SK-N-SH (cell line): Measurements from ENCODE around the gene CPED1. TPM values are rescaled to one million over a fixed set of nuclear protein-coding genes. Genes with fewer than 3 reads are reported as not detected.

Source experiments
- CTCF ChIA-PET: fragments of 300-600, 350-600 bp; formaldehyde crosslinking; extraction: SDS; loops from one replicate; lab custom pipeline; 2021; lab: Yijun Ruan, JAX
- POLR2A ChIA-PET: fragments of 350-600 bp; sonication (Branson Sonifier 250); formaldehyde crosslinking; extraction: SDS; loops from one replicate; lab custom pipeline; 2020; ENCODE audit warnings: antibody characterized with exemption, inconsistent platforms; lab: Yijun Ruan, JAX
- DNase-seq: peaks from one replicate; pipeline ENCODE4 v3.0.0; 2012
- H2AFZ ChIP-seq: fragments of 200-600 bp; sonication (generic); 2 replicates; pipeline ENCODE4 v1.8.1; 2016; ENCODE audit warnings: antibody characterized with exemption, mild to moderate bottlenecking, low read depth
- H3F3A ChIP-seq: fragments of 200-600 bp; sonication (generic); replicated peaks from 2 replicates; pipeline ENCODE3; 2016; ENCODE audit warnings: antibody characterized with exemption, mild to moderate bottlenecking; ENCODE audit not compliant: insufficient read depth
- H3K27ac ChIP-seq, 2 experiments: fragments of 200-500 bp in 1 of 2; fragments of 200-600 bp in 1 of 2; sonication (Bioruptor generic) in 1 of 2; sonication (generic), shearing (Covaris generic) in 1 of 2; 2 replicates each; pipeline versions ENCODE4 v1.5.1 to v1.6.1; 2014 to 2016; ENCODE audit warnings: low read depth in 2 of 2, inconsistent platforms in 1 of 2, low read length in 1 of 2, mild to moderate bottlenecking in 1 of 2, mixed read lengths in 1 of 2
- H3K27me3 ChIP-seq: fragments of 200-600 bp; sonication (generic), shearing (Covaris generic); 2 replicates; pipeline ENCODE4 v1.6.1; 2016; ENCODE audit warnings: mixed run types; ENCODE audit not compliant: insufficient read depth
- H3K36me3 ChIP-seq, 2 experiments: fragments of 200-500 bp in 1 of 2; fragments of 200-600 bp in 1 of 2; sonication (Bioruptor generic) in 1 of 2; sonication (generic) in 1 of 2; replicated peaks in 1 of 2; 2 replicates each; pipeline versions ENCODE3 to v1.5.1; 2014 to 2016; ENCODE audit warnings: low read length in 1 of 2, mild to moderate bottlenecking in 1 of 2; ENCODE audit not compliant: insufficient read depth in 2 of 2, control insufficient read depth in 1 of 2
- H3K4me1 ChIP-seq, 2 experiments: fragments of 200-500 bp in 1 of 2; fragments of 200-600 bp in 1 of 2; sonication (Bioruptor generic) in 1 of 2; sonication (generic), shearing (Covaris generic) in 1 of 2; 2 replicates each; pipeline versions ENCODE4 v1.5.1 to v1.6.1; 2014 to 2016; ENCODE audit warnings: low read depth in 1 of 2, low read length in 1 of 2, mixed run types in 1 of 2; ENCODE audit not compliant: insufficient read depth in 2 of 2, control insufficient read depth in 1 of 2
- H3K4me2 ChIP-seq: fragments of 200-600 bp; sonication (generic), shearing (Covaris generic); 2 replicates; pipeline ENCODE4 v1.6.1; 2017; ENCODE audit warnings: mixed run types
- H3K4me3 ChIP-seq, 2 experiments: fragments of 200-500 bp in 1 of 2; fragments of 200-600 bp in 1 of 2; sonication (Bioruptor generic) in 1 of 2; sonication (generic), shearing (Covaris generic) in 1 of 2; 2 replicates each; pipeline versions ENCODE4 v1.5.1 to v1.8.1; 2014 to 2016; ENCODE audit warnings: low read depth in 2 of 2, inconsistent platforms in 1 of 2, low read length in 1 of 2, mild to moderate bottlenecking in 1 of 2, mixed read lengths in 1 of 2, moderate library complexity in 1 of 2
- H3K79me2 ChIP-seq: fragments of 200-600 bp; sonication (generic); 2 replicates; pipeline ENCODE4 v1.8.1; 2017; ENCODE audit warnings: mild to moderate bottlenecking; ENCODE audit not compliant: insufficient read depth
- H3K9ac ChIP-seq: fragments of 200-600 bp; sonication (generic); 2 replicates; pipeline ENCODE4 v1.6.1; 2017; ENCODE audit warnings: mixed run types
- H3K9me2 ChIP-seq: fragments of 200-600 bp; sonication (generic); 2 replicates; pipeline ENCODE4 v1.6.1; 2017; ENCODE audit warnings: mixed run types
- H3K9me3 ChIP-seq: fragments of 200-600 bp; sonication (generic); 2 replicates; pipeline ENCODE4 v1.6.1; 2017; ENCODE audit warnings: mixed run types, mild to moderate bottlenecking, moderate library complexity
- H4K20me1 ChIP-seq: fragments of 200-600 bp; sonication (generic); 2 replicates; pipeline ENCODE4 v1.6.1; 2017; ENCODE audit warnings: mild to moderate bottlenecking, mixed run types; ENCODE audit not compliant: insufficient read depth
- EZH2phosphoT487 ChIP-seq: fragments of 200-600 bp; sonication (generic); IDR thresholded peaks from 2 replicates; pipeline ENCODE4 v1.6.1; 2017; ENCODE audit warnings: low read depth, mixed run types, mild to moderate bottlenecking, antibody characterized with exemption, moderate library complexity, borderline replicate concordance
- FOXM1 ChIP-seq: IDR thresholded peaks from 2 replicates; pipeline ENCODE4 v1.4.0; 2012; ENCODE audit warnings: low read depth, mild to moderate bottlenecking
- JUND ChIP-seq: IDR thresholded peaks from 2 replicates; pipeline ENCODE4 v1.4.0; 2012
- MEF2A ChIP-seq: IDR thresholded peaks from 2 replicates; pipeline ENCODE4 v1.4.0; 2012; ENCODE audit warnings: low read depth, borderline replicate concordance
- NFIC ChIP-seq: IDR thresholded peaks from 2 replicates; pipeline ENCODE4 v1.4.0; 2012; ENCODE audit warnings: borderline replicate concordance
- NRF1 ChIP-seq: IDR thresholded peaks from 2 replicates; pipeline ENCODE4 v1.6.1; 2012; ENCODE audit warnings: low read depth, mild to moderate bottlenecking, low read length
- POLR2AphosphoS5 ChIP-seq: IDR thresholded peaks from 2 replicates; pipeline ENCODE4 v1.6.1; 2012; ENCODE audit warnings: low read depth, low read length
- RAD21 ChIP-seq: IDR thresholded peaks from 2 replicates; pipeline ENCODE4 v1.6.1; 2012; ENCODE audit warnings: mild to moderate bottlenecking, low read length
- RCOR1 ChIP-seq: fragments of 150-350 bp; IDR thresholded peaks from 2 replicates; pipeline ENCODE4 v1.6.1; 2017; ENCODE audit warnings: antibody characterized with exemption, low read length
- RFX5 ChIP-seq: IDR thresholded peaks from 2 replicates; pipeline ENCODE4 v1.6.1; 2012; ENCODE audit warnings: mild to moderate bottlenecking, improper control_type of control experiment, low read length
- SIN3A ChIP-seq: IDR thresholded peaks from 2 replicates; pipeline ENCODE4 v1.6.1; 2012; ENCODE audit warnings: low read depth, mild to moderate bottlenecking, low read length, moderate library complexity, borderline replicate concordance
- SMC3 ChIP-seq: IDR thresholded peaks from 2 replicates; pipeline ENCODE4 v1.6.1; 2012; ENCODE audit warnings: low read depth, low read length, improper control_type of control experiment
- TEAD4 ChIP-seq: IDR thresholded peaks from 2 replicates; pipeline ENCODE4 v1.4.0; 2012; ENCODE audit warnings: mild to moderate bottlenecking, borderline replicate concordance; ENCODE audit not compliant: insufficient read depth
- YY1 ChIP-seq: IDR thresholded peaks from 2 replicates; pipeline ENCODE4 v1.4.0; 2012; ENCODE audit warnings: low read depth, mild to moderate bottlenecking
- WGBS: methylation state at CpG from one replicate; pipeline ENCODE4 v1.1.6; 2017; ENCODE audit warnings: low lambda C conversion rate; 5-methylcytosine and 5-hydroxymethylcytosine counted together
- polyA plus RNA-seq, 3 experiments: library from polyadenylated mRNA; depleted of rRNA; stranded (reverse); fragments of >200 nt; gene quantifications; 2 replicates each; pipeline ENCODE4 v1.2.3, GENCODE V29; 2012
- TF ChIP-seq, protein P1 (sequence below): IDR thresholded peaks from 2 replicates; pipeline ENCODE4 v1.6.1; 2012; ENCODE audit warnings: mild to moderate bottlenecking, low read depth, low read length, moderate library complexity
- TF ChIP-seq, protein P2 (sequence below): IDR thresholded peaks from 2 replicates; pipeline ENCODE4 v1.4.0; 2012; ENCODE audit warnings: low read depth, borderline replicate concordance
- TF ChIP-seq, protein P3 (sequence below): IDR thresholded peaks from 2 replicates; pipeline ENCODE4 v1.4.0; 2012; ENCODE audit warnings: low read depth, borderline replicate concordance
- TF ChIP-seq, protein P4 (sequence below): fragments of 200-600 bp; sonication (generic); IDR thresholded peaks from 2 replicates; pipeline ENCODE4 v1.6.1; 2017; ENCODE audit warnings: antibody characterized with exemption, mild to moderate bottlenecking, moderate library complexity
- TF ChIP-seq, protein P5 (sequence below): IDR thresholded peaks from 2 replicates; pipeline ENCODE4 v1.4.0; 2012; ENCODE audit warnings: low read depth

The CPED1 gene
- polyA plus RNA-seq, 1 of the 3 experiments (the other 2 are of a cell fraction), result 4.4 TPM

DNA sequence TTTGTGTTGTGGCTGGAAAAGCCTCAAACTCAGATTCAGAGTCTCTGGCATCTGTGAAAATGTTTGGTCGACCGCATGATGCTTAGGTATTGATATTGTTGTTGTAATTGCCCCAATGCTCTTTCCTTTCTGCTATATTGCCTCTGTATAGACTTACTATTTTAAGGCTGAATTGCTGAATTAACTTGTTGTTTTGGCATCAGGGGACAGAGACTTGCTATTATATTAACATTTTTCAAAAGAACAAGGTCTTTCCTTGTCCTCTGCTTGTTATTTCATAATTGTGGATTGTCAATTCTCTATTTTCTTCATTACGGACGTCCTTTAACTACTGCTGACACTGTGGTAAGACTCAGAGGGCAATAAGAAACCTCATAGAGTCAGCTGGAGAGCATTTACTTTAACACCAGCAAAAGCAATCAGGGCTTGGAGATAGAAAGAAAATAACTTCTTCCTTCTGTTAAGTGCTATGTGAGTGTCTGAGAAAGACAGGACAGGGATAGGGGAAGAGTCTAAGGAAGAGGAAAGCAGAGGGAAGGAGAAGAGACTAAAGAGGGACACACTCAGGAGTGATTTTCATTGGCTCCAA, 17.6 kb downstream of the CPED1 start:
- Histone ChIP-seq H3K9me3 (no peaks in the 10 kb centered on the region), H3K27ac (no peak overlapping the region), H3K36me3 (no peaks in the 10 kb centered on the region), H3K4me3 (no peak overlapping the region), H3F3A (peaks cover 19% of the 10 kb centered on the region), H2AFZ (no peak overlapping the region)
- CTCF ChIA-PET, result interaction anchor here (0.9 kb wide), 2 partner anchors 15 to 17 kb away, joined by 3 read pairs; no protein-coding TSS in a partner anchor
- 87% methylated on average over 4 of the region's 4 CpGs for WGBS
- TF ChIP-seq, protein P1, sequence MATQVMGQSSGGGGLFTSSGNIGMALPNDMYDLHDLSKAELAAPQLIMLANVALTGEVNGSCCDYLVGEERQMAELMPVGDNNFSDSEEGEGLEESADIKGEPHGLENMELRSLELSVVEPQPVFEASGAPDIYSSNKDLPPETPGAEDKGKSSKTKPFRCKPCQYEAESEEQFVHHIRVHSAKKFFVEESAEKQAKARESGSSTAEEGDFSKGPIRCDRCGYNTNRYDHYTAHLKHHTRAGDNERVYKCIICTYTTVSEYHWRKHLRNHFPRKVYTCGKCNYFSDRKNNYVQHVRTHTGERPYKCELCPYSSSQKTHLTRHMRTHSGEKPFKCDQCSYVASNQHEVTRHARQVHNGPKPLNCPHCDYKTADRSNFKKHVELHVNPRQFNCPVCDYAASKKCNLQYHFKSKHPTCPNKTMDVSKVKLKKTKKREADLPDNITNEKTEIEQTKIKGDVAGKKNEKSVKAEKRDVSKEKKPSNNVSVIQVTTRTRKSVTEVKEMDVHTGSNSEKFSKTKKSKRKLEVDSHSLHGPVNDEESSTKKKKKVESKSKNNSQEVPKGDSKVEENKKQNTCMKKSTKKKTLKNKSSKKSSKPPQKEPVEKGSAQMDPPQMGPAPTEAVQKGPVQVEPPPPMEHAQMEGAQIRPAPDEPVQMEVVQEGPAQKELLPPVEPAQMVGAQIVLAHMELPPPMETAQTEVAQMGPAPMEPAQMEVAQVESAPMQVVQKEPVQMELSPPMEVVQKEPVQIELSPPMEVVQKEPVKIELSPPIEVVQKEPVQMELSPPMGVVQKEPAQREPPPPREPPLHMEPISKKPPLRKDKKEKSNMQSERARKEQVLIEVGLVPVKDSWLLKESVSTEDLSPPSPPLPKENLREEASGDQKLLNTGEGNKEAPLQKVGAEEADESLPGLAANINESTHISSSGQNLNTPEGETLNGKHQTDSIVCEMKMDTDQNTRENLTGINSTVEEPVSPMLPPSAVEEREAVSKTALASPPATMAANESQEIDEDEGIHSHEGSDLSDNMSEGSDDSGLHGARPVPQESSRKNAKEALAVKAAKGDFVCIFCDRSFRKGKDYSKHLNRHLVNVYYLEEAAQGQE, result no peak
- TF ChIP-seq, protein P2, sequence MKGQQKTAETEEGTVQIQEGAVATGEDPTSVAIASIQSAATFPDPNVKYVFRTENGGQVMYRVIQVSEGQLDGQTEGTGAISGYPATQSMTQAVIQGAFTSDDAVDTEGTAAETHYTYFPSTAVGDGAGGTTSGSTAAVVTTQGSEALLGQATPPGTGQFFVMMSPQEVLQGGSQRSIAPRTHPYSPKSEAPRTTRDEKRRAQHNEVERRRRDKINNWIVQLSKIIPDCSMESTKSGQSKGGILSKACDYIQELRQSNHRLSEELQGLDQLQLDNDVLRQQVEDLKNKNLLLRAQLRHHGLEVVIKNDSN, result no peak
- TF ChIP-seq MEF2A (no peak), TEAD4 (no peak), NRF1 (no peak), FOXM1 (no peak), NFIC (no peak), SMC3 (no peak), RCOR1 (no peak), SIN3A (no peak), RFX5 (no peak), POLR2AphosphoS5 (no peak), EZH2phosphoT487 (no peak), JUND (no peak), YY1 (no peak), RAD21 (no peak)
- TF ChIP-seq, protein P3, sequence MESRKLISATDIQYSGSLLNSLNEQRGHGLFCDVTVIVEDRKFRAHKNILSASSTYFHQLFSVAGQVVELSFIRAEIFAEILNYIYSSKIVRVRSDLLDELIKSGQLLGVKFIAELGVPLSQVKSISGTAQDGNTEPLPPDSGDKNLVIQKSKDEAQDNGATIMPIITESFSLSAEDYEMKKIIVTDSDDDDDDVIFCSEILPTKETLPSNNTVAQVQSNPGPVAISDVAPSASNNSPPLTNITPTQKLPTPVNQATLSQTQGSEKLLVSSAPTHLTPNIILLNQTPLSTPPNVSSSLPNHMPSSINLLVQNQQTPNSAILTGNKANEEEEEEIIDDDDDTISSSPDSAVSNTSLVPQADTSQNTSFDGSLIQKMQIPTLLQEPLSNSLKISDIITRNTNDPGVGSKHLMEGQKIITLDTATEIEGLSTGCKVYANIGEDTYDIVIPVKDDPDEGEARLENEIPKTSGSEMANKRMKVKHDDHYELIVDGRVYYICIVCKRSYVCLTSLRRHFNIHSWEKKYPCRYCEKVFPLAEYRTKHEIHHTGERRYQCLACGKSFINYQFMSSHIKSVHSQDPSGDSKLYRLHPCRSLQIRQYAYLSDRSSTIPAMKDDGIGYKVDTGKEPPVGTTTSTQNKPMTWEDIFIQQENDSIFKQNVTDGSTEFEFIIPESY, result no peak
- TF ChIP-seq, protein P4, sequence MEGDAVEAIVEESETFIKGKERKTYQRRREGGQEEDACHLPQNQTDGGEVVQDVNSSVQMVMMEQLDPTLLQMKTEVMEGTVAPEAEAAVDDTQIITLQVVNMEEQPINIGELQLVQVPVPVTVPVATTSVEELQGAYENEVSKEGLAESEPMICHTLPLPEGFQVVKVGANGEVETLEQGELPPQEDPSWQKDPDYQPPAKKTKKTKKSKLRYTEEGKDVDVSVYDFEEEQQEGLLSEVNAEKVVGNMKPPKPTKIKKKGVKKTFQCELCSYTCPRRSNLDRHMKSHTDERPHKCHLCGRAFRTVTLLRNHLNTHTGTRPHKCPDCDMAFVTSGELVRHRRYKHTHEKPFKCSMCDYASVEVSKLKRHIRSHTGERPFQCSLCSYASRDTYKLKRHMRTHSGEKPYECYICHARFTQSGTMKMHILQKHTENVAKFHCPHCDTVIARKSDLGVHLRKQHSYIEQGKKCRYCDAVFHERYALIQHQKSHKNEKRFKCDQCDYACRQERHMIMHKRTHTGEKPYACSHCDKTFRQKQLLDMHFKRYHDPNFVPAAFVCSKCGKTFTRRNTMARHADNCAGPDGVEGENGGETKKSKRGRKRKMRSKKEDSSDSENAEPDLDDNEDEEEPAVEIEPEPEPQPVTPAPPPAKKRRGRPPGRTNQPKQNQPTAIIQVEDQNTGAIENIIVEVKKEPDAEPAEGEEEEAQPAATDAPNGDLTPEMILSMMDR, result no peak
- TF ChIP-seq, protein P5, sequence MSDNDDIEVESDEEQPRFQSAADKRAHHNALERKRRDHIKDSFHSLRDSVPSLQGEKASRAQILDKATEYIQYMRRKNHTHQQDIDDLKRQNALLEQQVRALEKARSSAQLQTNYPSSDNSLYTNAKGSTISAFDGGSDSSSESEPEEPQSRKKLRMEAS, result no peak
- TF ChIP-seq, all 33 proteins: peak for 0
- no peak for DNase-seq
- Histone ChIP-seq H4K20me1 (no peaks in the 10 kb centered on the region), H3K4me2 (no peak overlapping the region), H3K4me1 (peaks cover 8 to 14% of the 10 kb centered on the region in 2 experiments; a peak in 3 of 4 replicates), H3K9ac (no peak overlapping the region), H3K9me2 (no peaks in the 10 kb centered on the region), H3K79me2 (no peaks in the 10 kb centered on the region), H3K27me3 (no peaks in the 10 kb centered on the region)
- POLR2A ChIA-PET, result no interaction called here
